Lung (tissue), 12 donors: ENCODE data around the gene SOX10. TPM values are rescaled to one million over a fixed set of nuclear protein-coding genes. Genes with fewer than 3 reads are reported as not detected.

Source experiments
- ATAC-seq: fragments of 200-7000 bp; cut with Tn5 transposase; one replicate; pipeline ENCODE4 v1.9.1; 2020; ENCODE audit warnings: moderate number of reproducible peaks; ENCODE audit not compliant: insufficient read depth, low FRiP score
- DNase-seq, 3 donors: peaks; one replicate each; pipeline ENCODE4 v3.0.0-alpha.2; 2013 to 2017
- H3K27ac ChIP-seq, 2 donors: one replicate each; pipeline ENCODE4 v1.5.1; 2013; ENCODE audit warnings: mild to moderate bottlenecking in 2 of 2, moderate library complexity in 2 of 2, control low read depth in 1 of 2, inconsistent platforms in 1 of 2, low read depth in 1 of 2, low read length in 1 of 2
- H3K27me3 ChIP-seq, 3 donors: one replicate each; pipeline ENCODE4 v1.5.1; 2013; ENCODE audit warnings: low read length in 2 of 3; ENCODE audit not compliant: control insufficient read depth in 3 of 3, insufficient read depth in 3 of 3
- H3K36me3 ChIP-seq, 4 donors: one replicate each; pipeline ENCODE4 v1.5.1; 2013; ENCODE audit warnings: low read length in 4 of 4, mild to moderate bottlenecking in 1 of 4, moderate library complexity in 1 of 4; ENCODE audit not compliant: control insufficient read depth in 4 of 4, insufficient read depth in 4 of 4
- H3K4me1 ChIP-seq, 5 donors: one replicate each; pipeline ENCODE4 v1.5.1; 2013; ENCODE audit warnings: low read length in 5 of 5, mild to moderate bottlenecking in 2 of 5, moderate library complexity in 1 of 5; ENCODE audit not compliant: control insufficient read depth in 5 of 5, insufficient read depth in 5 of 5
- H3K4me3 ChIP-seq: one replicate; pipeline ENCODE4 v1.5.1; 2013; ENCODE audit warnings: mild to moderate bottlenecking, control low read depth, moderate library complexity
- H3K9ac ChIP-seq, 2 donors: one replicate each; pipeline ENCODE4 v1.5.1; 2013; ENCODE audit warnings: low read length in 2 of 2, control low read depth in 1 of 2; ENCODE audit not compliant: insufficient read depth in 1 of 2
- H3K9me3 ChIP-seq, 4 donors: one replicate each; pipeline ENCODE4 v1.5.1; 2013; ENCODE audit warnings: low read length in 3 of 4, mild to moderate bottlenecking in 1 of 4, moderate library complexity in 1 of 4; ENCODE audit not compliant: control insufficient read depth in 4 of 4, insufficient read depth in 3 of 4
- CTCF ChIP-seq: IDR thresholded peaks from 2 replicates; pipeline ENCODE4 v1.5.1; 2012; ENCODE audit warnings: mild to moderate bottlenecking; ENCODE audit errors: control extremely low read depth, extremely low read depth
- WGBS, 2 donors: extraction: QIAGEN DNeasy Blood & Tissue Kit; methylation state at CpG; one replicate each; pipeline ENCODE4 v1.1.7; 2013; 5-methylcytosine and 5-hydroxymethylcytosine counted together
- polyA plus RNA-seq, 2 donors: library from polyadenylated mRNA; stranded (reverse); fragments of 200-250 nt; gene quantifications; one replicate each; pipeline ENCODE4 v1.2.1, GENCODE V29; 2013
- total RNA-seq, 2 donors: library from RNA; depleted of rRNA in 1 of 2; stranded (reverse); fragments of >200 nt in 1 of 2; gene quantifications; one replicate each; pipeline ENCODE4 v1.2.1, GENCODE V29; 2014 to 2021
- donor health status: control.
- donor health status: control.
- donor health status: Bipolar disorder and iron deficiency.
- donor health status: healthy.
- donor health status: DM: yes; HTN: yes; CAD: no.

The SOX10 gene
- total and polyA plus RNA-seq, 4 donors: 0.10 to 0.54 TPM; not detected in 2

GRCh38 chr22:37930270-37930951, 53.9 kb downstream of the SOX10 start:
- H3K27ac ChIP-seq: peak overlapping the region in 1 of 2 donors; percentile 32
- H3K36me3 ChIP-seq: peaks cover 8 to 45% (median 12%) of the 10 kb centered on the region in 4 donors
- DNase-seq (no peak), ATAC-seq (no peak)
- H3K9me3 ChIP-seq: no peaks in the 10 kb centered on the region
- WGBS, 2 donors: 64 to 73% methylated on average over 11 of the region's 11 CpGs
- H3K4me1 ChIP-seq: peaks cover 0 to 21% (median 11%) of the 10 kb centered on the region in 5 donors
- no peak overlapping the region for H3K9ac ChIP-seq
- no peak overlapping the region for H3K4me3 ChIP-seq
- peak; percentile 3 for TF ChIP-seq CTCF
- peaks cover 0 to under 1% (median 0%) of the 10 kb centered on the region in 3 donors for H3K27me3 ChIP-seq

- H3K4me3 ChIP-seq: no peak overlapping the region
- ATAC-seq: no peak
- DNase-seq: no peak
- H3K4me1 ChIP-seq: peaks cover 0 to 21% (median 11%) of the 10 kb centered on the region in 5 donors
- H3K27me3 ChIP-seq: peaks cover 0 to 6% (median 0%) of the 10 kb centered on the region in 3 donors
- peaks cover 8 to 55% (median 14%) of the 10 kb centered on the region in 4 donors for H3K36me3 ChIP-seq
- no peak for TF ChIP-seq CTCF
- H3K9ac ChIP-seq: no peak overlapping the region
- WGBS, 2 donors: 87 to 93% methylated on average over 5 of the region's 5 CpGs
- H3K9me3 ChIP-seq: no peaks in the 10 kb centered on the region
- peak overlapping the region in 1 of 2 donors; percentile 20 for H3K27ac ChIP-seq
These were observed 55.0 kb downstream of the SOX10 start for GRCh38 chr22:37929390-37929789.

GRCh38 chr22:37927637-37927936, 56.8 kb downstream of the SOX10 start:
- Histone ChIP-seq H3K4me3 (no peak overlapping the region), H3K9me3 (no peaks in the 10 kb centered on the region), H3K36me3 (peaks cover 10 to 54% (median 15%) of the 10 kb centered on the region in 4 donors), H3K27me3 (peaks cover 0 to 6% (median 0%) of the 10 kb centered on the region in 3 donors), H3K4me1 (peaks cover 0 to 7% (median 0%) of the 10 kb centered on the region in 5 donors), H3K27ac (no peak overlapping the region), H3K9ac (no peak overlapping the region)
- ATAC-seq (no peak), DNase-seq (no peak)
- TF ChIP-seq CTCF: no peak
- 98 to 99% methylated on average over 5 of the region's 5 CpGs for WGBS, 2 donors
